Esophagus squamous epithelium (tissue), 5 donors: ENCODE data around the gene MSMP. TPM values are rescaled to one million over a fixed set of nuclear protein-coding genes. Genes with fewer than 3 reads are reported as not detected.

Source experiments
- DNase-seq: peaks from one replicate; lab custom pipeline; 2025; lab: John Stamatoyannopoulos, UW
- H3K27ac ChIP-seq, 4 donors: fragments of 200-600 bp; sonication (generic); one replicate each; pipeline ENCODE4 v1.5.1; 2016 to 2019; ENCODE audit warnings: mild to moderate bottlenecking in 1 of 4
- H3K27me3 ChIP-seq, 4 donors: fragments of 200-600 bp; sonication (generic); 1 replicate in 3 of 4; 2 replicates in 1 of 4; pipeline versions ENCODE4 v1.5.1 to v1.6.0; 2017 to 2021; ENCODE audit warnings: antibody characterized with exemption in 1 of 4
- H3K36me3 ChIP-seq, 3 donors: fragments of 200-600 bp; sonication (generic); one replicate each; pipeline ENCODE4 v1.5.1; 2016 to 2019
- H3K4me1 ChIP-seq, 3 donors: fragments of 200-600 bp; sonication (generic); one replicate each; pipeline ENCODE4 v1.5.1; 2017 to 2019
- H3K4me3 ChIP-seq, 4 donors: fragments of 200-600 bp; sonication (generic); 1 replicate in 3 of 4; 2 replicates in 1 of 4; pipeline ENCODE4 v1.5.1; 2016 to 2019; ENCODE audit warnings: mild to moderate bottlenecking in 2 of 4, moderate library complexity in 1 of 4
- H3K9me3 ChIP-seq, 3 donors: fragments of 200-600 bp; sonication (generic); one replicate each; pipeline ENCODE4 v1.5.1; 2016 to 2019
- POLR2A ChIP-seq, 4 donors: fragments of 450-650 bp; IDR thresholded peaks; one replicate each; pipeline ENCODE4 v1.6.1; 2017; ENCODE audit warnings: antibody characterized with exemption in 4 of 4, mild to moderate bottlenecking in 4 of 4, moderate library complexity in 3 of 4
- WGBS, 2 donors: methylation state at CpG; one replicate each; pipeline ENCODE4 v1.1.5; 2018; 5-methylcytosine and 5-hydroxymethylcytosine counted together
- intact Hi-C: fragments of 100-400 bp; cut with DNase I; formaldehyde crosslinking; loops from one replicate; pipeline ENCODE4 v1.15.0; 2022
- total RNA-seq, 4 donors: library from RNA; depleted of rRNA; stranded (reverse); fragments of >200 nt; gene quantifications; one replicate each; pipeline ENCODE4 v1.1.0, GENCODE V29; 2016
- TF ChIP-seq, protein P1 (sequence below), 6 experiments: fragments of 450-650 bp in 4 of 6; fragments of 200-600 bp in 2 of 6; sonication (generic) in 2 of 6; IDR thresholded peaks; one replicate each; pipeline ENCODE4 v1.5.1; 2016 to 2019; ENCODE audit warnings: antibody characterized with exemption in 6 of 6, mild to moderate bottlenecking in 4 of 6, moderate library complexity in 4 of 6
- donor health status: DM: yes; HTN: yes; CAD: no.

Gene MSMP
- total RNA-seq, 4 donors from 2014 or later, result not detected

DNA sequence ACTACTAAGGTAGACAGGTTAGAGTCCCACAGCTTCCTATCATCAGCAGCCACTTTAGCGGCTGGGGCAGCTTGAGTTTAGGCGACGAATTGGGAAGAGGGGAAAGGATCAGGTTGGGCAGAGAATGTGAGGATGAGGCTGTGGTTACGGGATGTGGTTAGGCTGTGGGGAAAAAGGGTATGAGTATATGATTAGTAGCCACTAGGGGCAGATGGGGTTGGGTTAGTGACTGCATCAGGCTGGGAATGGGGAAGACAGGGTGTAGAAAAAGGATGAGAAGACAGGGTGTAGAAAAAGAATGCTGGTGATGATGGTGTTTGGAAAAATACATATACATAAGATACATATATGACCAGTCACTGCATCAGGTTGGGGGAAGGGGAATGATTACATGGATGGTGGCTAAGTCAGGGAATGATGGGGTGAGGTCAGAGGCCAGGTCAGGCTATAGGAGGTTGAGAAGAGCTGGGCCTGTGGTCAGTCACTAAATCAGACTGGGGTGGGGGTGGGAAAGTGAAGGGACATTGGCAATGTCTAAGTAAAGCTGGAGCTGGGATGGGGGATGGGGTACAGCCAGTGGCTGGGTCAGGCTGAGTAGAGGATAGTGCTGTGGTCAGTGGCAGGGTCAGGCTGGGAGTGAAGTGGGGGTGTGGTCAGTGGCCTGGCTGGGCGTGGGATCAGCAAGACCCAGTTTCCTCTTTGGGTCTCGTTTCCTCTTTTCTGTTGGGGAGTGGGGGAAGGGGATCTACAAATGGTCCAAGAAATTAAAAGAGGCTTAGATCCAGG is 24.2 kb downstream of the MSMP start:
- TF ChIP-seq POLR2A (IDR thresholded peaks at IDR 0.05), result peak in 1 of 4 donors; percentile 25
- TF ChIP-seq, protein P1, sequence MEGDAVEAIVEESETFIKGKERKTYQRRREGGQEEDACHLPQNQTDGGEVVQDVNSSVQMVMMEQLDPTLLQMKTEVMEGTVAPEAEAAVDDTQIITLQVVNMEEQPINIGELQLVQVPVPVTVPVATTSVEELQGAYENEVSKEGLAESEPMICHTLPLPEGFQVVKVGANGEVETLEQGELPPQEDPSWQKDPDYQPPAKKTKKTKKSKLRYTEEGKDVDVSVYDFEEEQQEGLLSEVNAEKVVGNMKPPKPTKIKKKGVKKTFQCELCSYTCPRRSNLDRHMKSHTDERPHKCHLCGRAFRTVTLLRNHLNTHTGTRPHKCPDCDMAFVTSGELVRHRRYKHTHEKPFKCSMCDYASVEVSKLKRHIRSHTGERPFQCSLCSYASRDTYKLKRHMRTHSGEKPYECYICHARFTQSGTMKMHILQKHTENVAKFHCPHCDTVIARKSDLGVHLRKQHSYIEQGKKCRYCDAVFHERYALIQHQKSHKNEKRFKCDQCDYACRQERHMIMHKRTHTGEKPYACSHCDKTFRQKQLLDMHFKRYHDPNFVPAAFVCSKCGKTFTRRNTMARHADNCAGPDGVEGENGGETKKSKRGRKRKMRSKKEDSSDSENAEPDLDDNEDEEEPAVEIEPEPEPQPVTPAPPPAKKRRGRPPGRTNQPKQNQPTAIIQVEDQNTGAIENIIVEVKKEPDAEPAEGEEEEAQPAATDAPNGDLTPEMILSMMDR (IDR thresholded peaks at IDR 0.05), result peak; percentile 13 to 61 (median 43)
- Histone ChIP-seq H3K9me3 (no peaks in the 10 kb centered on the region), H3K36me3 (peaks cover 5 to 35% (median 7%) of the 10 kb centered on the region in 3 donors), H3K4me1 (peaks cover 20 to 83% (median 42%) of the 10 kb centered on the region in 3 donors), H3K27ac (peak overlapping the region; percentile 95 to 100 (median 98)), H3K4me3 (peak overlapping the region in 3 of 4 donors; percentile 69 to 91 (median 83)), H3K27me3 (no peaks in the 10 kb centered on the region)
- intact Hi-C loops, result loop anchor here (5.0 to 10.0 kb wide), 2 partner anchors 73 to 125 kb away; partner anchors contain the start of genes CCDC107, RMRP and TESK1
- no peak for DNase-seq
- 22 to 39% methylated on average over 6 of the region's 6 CpGs for WGBS, 2 donors

DNA sequence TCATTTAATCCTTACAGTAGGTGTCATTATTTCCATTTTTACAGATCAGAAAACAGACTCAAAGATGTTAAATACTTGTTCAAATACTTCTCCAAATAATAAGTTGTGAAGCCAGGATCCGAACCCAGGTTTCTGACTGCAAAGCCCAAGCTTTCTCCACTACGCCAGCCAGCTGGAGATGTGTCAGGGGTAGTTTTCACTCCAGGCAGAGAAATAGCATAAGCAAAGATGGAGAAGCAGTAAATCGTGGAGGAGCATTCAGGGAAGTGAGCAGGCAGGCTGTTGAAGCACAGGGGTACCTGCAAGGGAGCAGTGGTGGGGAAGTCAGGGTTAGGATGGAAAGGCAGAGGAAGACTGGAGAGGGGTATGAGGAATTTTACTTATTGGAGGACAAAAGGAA is 25.0 kb downstream of the MSMP start:
- peak overlapping the region in 3 of 4 donors; percentile 69 to 91 (median 83) for H3K4me3 ChIP-seq
- 56 to 58% methylated on average over 3 of the region's 3 CpGs for WGBS, 2 donors
- DNase-seq, result no peak

DNA sequence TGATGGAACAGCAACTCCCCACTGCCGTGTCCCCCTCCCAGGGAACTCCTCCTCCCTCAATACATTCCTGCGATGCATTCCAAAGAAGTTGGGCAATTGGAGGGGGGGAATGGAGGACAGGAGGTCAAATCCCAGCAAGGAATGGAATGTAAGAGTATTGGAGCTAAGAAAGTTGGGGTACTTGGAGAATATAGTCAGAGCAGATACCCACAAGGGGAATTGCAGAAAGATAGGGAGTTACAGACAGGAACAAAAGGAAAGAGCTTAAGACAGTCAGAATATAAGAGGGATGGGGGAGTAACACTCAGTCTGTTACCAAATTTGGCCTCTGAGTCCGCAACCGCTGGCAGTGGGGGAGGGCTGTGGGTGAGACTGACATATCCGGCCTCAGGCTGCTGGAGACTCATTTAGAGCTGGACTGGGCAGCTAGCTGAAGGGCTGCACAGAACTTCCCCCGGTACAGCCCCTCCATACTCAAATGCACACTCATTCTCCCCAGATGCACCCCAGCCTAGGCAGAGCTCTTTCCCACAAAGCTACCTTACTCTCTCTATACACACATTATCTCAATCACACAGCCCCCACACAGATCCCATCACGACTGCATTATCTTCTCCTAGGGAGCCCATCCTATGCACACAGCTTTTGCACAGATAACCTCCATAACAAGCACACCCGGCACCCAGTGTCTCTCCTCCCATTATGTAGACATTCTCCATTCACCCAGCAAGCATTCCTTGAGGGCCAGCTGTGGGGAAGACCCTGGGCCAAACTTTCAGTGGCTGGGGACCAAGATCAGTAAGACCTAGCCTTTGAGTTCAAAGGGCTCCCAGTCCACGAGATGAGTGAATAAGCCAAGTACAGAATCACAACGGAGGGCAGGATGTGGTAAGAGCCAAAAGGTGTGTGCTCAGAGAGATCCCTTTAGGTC is 25.8 kb downstream of the MSMP start:
- Histone ChIP-seq H3K9me3 (no peaks in the 10 kb centered on the region), H3K4me1 (peaks cover 12 to 71% (median 34%) of the 10 kb centered on the region in 3 donors), H3K27ac (peak overlapping the region; percentile 70 to 100 (median 96)), H3K4me3 (peak overlapping the region; percentile 2 to 91 (median 76)), H3K27me3 (no peaks in the 10 kb centered on the region), H3K36me3 (peaks cover 20 to 43% (median 23%) of the 10 kb centered on the region in 3 donors)
- TF ChIP-seq, protein P1 (IDR thresholded peaks at IDR 0.05), result no peak
- TF ChIP-seq POLR2A (IDR thresholded peaks at IDR 0.05), result peak in 2 of 4 donors; percentile 63 to 85
- no peak for DNase-seq
- intact Hi-C loops, result no loop called here
- WGBS, 2 donors, result 24 to 28% methylated on average over 9 to 10 of the region's 10 CpGs

More for the DNA sequence above, 25.0 kb downstream of the MSMP start:
- Histone ChIP-seq H3K4me1 (peaks cover 20 to 79% (median 42%) of the 10 kb centered on the region in 3 donors), H3K27ac (peak overlapping the region; percentile 70 to 100 (median 96)), H3K36me3 (peaks cover 13 to 35% (median 15%) of the 10 kb centered on the region in 3 donors), H3K9me3 (no peaks in the 10 kb centered on the region), H3K27me3 (no peaks in the 10 kb centered on the region)
- TF ChIP-seq, protein P1 (IDR thresholded peaks at IDR 0.05), result no peak
- no peak for TF ChIP-seq POLR2A (IDR thresholded peaks at IDR 0.05)
- intact Hi-C loops, result no loop called here

DNA sequence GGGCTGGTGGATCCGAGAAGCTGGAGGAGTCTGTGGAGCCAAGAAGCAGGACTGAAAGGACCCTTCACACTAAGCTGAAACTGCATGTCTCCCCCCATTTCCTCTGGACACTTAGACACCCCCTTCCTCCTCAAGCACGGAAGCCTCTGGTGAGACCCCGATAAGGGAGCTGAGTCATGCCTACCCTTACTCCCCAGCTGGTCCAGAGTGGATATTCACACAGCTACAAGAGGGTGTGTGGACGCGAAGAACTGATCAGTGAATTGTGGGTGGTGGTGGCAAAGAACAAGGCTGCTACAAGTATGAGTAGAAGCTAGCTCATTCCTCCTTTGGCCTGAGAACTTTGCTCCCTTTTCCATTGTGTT is 26.4 kb downstream of the MSMP start:
- WGBS, 2 donors, result 50 to 59% methylated on average over 3 to 5 of the region's 5 CpGs
- no peak for TF ChIP-seq POLR2A (IDR thresholded peaks at IDR 0.05)
- TF ChIP-seq, protein P1 (IDR thresholded peaks at IDR 0.05), result no peak
- Histone ChIP-seq H3K9me3 (no peaks in the 10 kb centered on the region), H3K4me1 (peaks cover 6 to 65% (median 32%) of the 10 kb centered on the region in 3 donors), H3K27ac (peak overlapping the region; percentile 70 to 100 (median 96)), H3K36me3 (peaks cover 24 to 49% (median 28%) of the 10 kb centered on the region in 3 donors), H3K4me3 (peak overlapping the region in 3 of 4 donors; percentile 69 to 91 (median 83)), H3K27me3 (no peaks in the 10 kb centered on the region)
- no peak for DNase-seq
- intact Hi-C loops, result no loop called here
